Panc1 (cell line): ENCODE results near the gene TPRN.

Experiments
- POLR2AphosphoS5 ChIP-seq: IDR thresholded peaks from 2 replicates; pipeline ENCODE4 v1.6.1; 2012; ENCODE audit warnings: mild to moderate bottlenecking, low read depth, low read length, moderate library complexity
- SIN3A ChIP-seq: IDR thresholded peaks from 2 replicates; pipeline ENCODE4 v1.6.1; 2012; ENCODE audit warnings: low read depth, mild to moderate bottlenecking, low read length, moderate library complexity, borderline replicate concordance; ENCODE audit not compliant: insufficient read depth
- TF ChIP-seq, protein P1 (sequence below): fragments of 450-650 bp; IDR thresholded peaks from 2 replicates; pipeline ENCODE4 v1.5.1; 2017; ENCODE audit warnings: mild to moderate bottlenecking

DNA sequence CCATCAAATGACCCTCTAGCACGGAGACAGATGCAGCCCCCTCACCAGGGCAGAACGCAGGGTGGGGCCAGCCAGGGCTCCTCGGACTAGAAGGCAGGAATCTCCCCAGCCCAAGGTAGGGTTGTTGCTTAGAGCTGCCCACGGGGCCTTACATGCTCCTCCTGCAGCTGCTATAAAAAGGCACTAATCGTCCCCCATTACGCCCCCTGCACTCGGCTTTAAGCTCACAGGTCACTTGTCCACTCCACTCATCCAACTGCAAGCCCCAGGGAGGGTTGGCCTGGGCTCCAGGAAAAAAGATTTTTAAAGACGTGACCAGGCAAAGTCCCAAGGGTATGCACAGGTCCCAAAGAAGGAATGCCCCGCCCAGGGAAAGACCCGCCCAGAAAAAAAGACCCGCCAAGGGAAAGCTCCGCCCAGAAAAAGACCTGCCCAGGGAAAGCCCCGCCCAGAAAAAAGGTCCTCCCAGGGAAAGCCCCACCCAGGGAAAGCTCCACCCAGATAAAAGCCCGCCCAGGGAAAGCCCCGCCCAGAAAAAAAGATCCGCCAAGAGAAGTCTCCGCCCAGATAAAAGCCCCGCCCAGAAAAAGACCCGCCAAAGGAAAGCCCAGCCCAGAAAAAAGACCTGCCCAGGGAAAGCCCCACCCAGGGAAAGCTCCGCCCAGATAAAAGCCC is 50.5 kb downstream of the TPRN start:
- TF ChIP-seq, protein P1, sequence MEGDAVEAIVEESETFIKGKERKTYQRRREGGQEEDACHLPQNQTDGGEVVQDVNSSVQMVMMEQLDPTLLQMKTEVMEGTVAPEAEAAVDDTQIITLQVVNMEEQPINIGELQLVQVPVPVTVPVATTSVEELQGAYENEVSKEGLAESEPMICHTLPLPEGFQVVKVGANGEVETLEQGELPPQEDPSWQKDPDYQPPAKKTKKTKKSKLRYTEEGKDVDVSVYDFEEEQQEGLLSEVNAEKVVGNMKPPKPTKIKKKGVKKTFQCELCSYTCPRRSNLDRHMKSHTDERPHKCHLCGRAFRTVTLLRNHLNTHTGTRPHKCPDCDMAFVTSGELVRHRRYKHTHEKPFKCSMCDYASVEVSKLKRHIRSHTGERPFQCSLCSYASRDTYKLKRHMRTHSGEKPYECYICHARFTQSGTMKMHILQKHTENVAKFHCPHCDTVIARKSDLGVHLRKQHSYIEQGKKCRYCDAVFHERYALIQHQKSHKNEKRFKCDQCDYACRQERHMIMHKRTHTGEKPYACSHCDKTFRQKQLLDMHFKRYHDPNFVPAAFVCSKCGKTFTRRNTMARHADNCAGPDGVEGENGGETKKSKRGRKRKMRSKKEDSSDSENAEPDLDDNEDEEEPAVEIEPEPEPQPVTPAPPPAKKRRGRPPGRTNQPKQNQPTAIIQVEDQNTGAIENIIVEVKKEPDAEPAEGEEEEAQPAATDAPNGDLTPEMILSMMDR = no peak
- TF ChIP-seq POLR2AphosphoS5 = no peak
- TF ChIP-seq SIN3A = no peak
